Right ventricle myocardium inferior (tissue), 1 donor: ENCODE measurements around the gene ROR1. TPM values are rescaled to one million over a fixed set of nuclear protein-coding genes. Genes with fewer than 3 reads are reported as not detected.

Experiments used
- ATAC-seq: fragments of 200-7000 bp; cut with Tn5 transposase; one replicate; pipeline ENCODE4 v1.9.1; 2020; ENCODE audit warnings: mild to moderate bottlenecking, moderate library complexity
- DNase-seq: peaks from one replicate; pipeline ENCODE4 v3.0.0; 2021; ENCODE audit errors: missing footprints
- intact Hi-C: fragments of 100-400 bp; cut with DNase I; formaldehyde crosslinking; loops from one replicate; pipeline ENCODE4 v1.11.0; 2022
- total RNA-seq: library from RNA; stranded (reverse); fragmentation: NEBNext Ultra II Directional; extraction: Animal tissue kit (Norgen Biotek cat#: 25700); gene quantifications from one replicate; pipeline ENCODE4 v1.2.1, GENCODE V29; 2021
- donor health status: DM: no; HTN: yes; CAD: no; lungs with severe emphysema.

ROR1 gene
- total RNA-seq, 1 donor from 2014 or later = 8.4 TPM

- DNase-seq (no peak), ATAC-seq (no peak)
- intact Hi-C loops = no loop called here
These were observed 59.7 kb downstream of the ROR1 start for GRCh38 chr1:63833363-63834119.

- DNase-seq (no peak), ATAC-seq (no peak)
- intact Hi-C loops = no loop called here
These were observed 61.3 kb downstream of the ROR1 start for GRCh38 chr1:63835128-63835527.

GRCh38 chr1:63836374-63836773, 62.6 kb downstream of the ROR1 start:
- ATAC-seq (no peak), DNase-seq (no peak)
- intact Hi-C loops = no loop called here

- no peak for DNase-seq
- no peak for ATAC-seq
- intact Hi-C loops = no loop called here
These were observed 63.0 kb downstream of the ROR1 start for GRCh38 chr1:63836830-63837229.

- ATAC-seq (no peak), DNase-seq (no peak)
- intact Hi-C loops = no loop called here
These were observed 69.2 kb downstream of the ROR1 start for GRCh38 chr1:63843010-63843409.

- no peak for DNase-seq
- intact Hi-C loops = no loop called here
- no peak for ATAC-seq
These were observed 70.1 kb downstream of the ROR1 start for GRCh38 chr1:63843884-63844283.

- intact Hi-C loops = no loop called here
- no peak for DNase-seq
- ATAC-seq = no peak
These were observed 71.5 kb downstream of the ROR1 start for GRCh38 chr1:63845346-63845745.

GRCh38 chr1:63847308-63847910, 73.6 kb downstream of the ROR1 start:
- intact Hi-C loops = no loop called here
- ATAC-seq (no peak), DNase-seq (no peak)

- ATAC-seq = no peak
- intact Hi-C loops = no loop called here
These were observed 74.9 kb downstream of the ROR1 start for GRCh38 chr1:63848733-63849132.

GRCh38 chr1:63849149-63849548, 75.3 kb downstream of the ROR1 start:
- intact Hi-C loops = no loop called here
- ATAC-seq (no peak), DNase-seq (no peak)

More at GRCh38 chr1:63848733-63849132, 74.9 kb downstream of the ROR1 start:
- DNase-seq = no peak

- ATAC-seq = peak; percentile 64
- no peak for DNase-seq
- intact Hi-C loops = no loop called here
These were observed 80.3 kb downstream of the ROR1 start for GRCh38 chr1:63854091-63854490.

- intact Hi-C loops = no loop called here
- ATAC-seq = no peak
- DNase-seq = no peak
These were observed 82.1 kb downstream of the ROR1 start for GRCh38 chr1:63855942-63856341.

- intact Hi-C loops = no loop called here
- DNase-seq = no peak
- ATAC-seq = no peak
These were observed 83.1 kb downstream of the ROR1 start for GRCh38 chr1:63856924-63857323.

- peak; percentile 26 for ATAC-seq
- intact Hi-C loops = no loop called here
- DNase-seq = no peak
These were observed 83.7 kb downstream of the ROR1 start for GRCh38 chr1:63857478-63857877.

- ATAC-seq (no peak), DNase-seq (no peak)
- intact Hi-C loops = no loop called here
These were observed 84.3 kb downstream of the ROR1 start for GRCh38 chr1:63858153-63858552.

- intact Hi-C loops = no loop called here
- no peak for DNase-seq
- no peak for ATAC-seq
These were observed 85.9 kb downstream of the ROR1 start for GRCh38 chr1:63859480-63860275.

GRCh38 chr1:63861052-63861691, 87.4 kb downstream of the ROR1 start:
- intact Hi-C loops = no loop called here
- ATAC-seq = peak; percentile 73
- no peak for DNase-seq

GRCh38 chr1:63863145-63863544, 89.3 kb downstream of the ROR1 start:
- no peak for DNase-seq
- ATAC-seq = no peak
- intact Hi-C loops = no loop called here

GRCh38 chr1:63864224-63864641, 90.4 kb downstream of the ROR1 start:
- intact Hi-C loops = no loop called here
- no peak for ATAC-seq
- DNase-seq = no peak
